Measurements from ENCODE around the gene AGO3.

Gene AGO3

GRCh38 chr1:35893051-35893879 lies 37.6 kb upstream of the AGO3 start:
- H3K36me3 ChIP-seq (ENCODE audit: control insufficient read depth, insufficient read depth, low read length), result peaks cover 15% of the 10 kb centered on the region
- H3K4me1 ChIP-seq (ENCODE audit: control insufficient read depth, insufficient read depth, low read length), result no peaks in the 10 kb centered on the region
- H3K27ac ChIP-seq (ENCODE audit: low read depth, low read length), result no peak overlapping the region
- H3K27me3 ChIP-seq (ENCODE audit: control insufficient read depth, insufficient read depth, low read length), result no peaks in the 10 kb centered on the region
- no peak overlapping the region for H3K4me3 ChIP-seq (ENCODE audit: low read length)
- no peak overlapping the region for H3K9ac ChIP-seq (ENCODE audit: low read length)

- Histone ChIP-seq H3K36me3 (ENCODE audit: control insufficient read depth, insufficient read depth, low read length) (peaks cover 15% of the 10 kb centered on the region), H3K4me1 (ENCODE audit: control insufficient read depth, insufficient read depth, low read length) (no peaks in the 10 kb centered on the region), H3K27ac (ENCODE audit: low read depth, low read length) (no peak overlapping the region), H3K4me3 (ENCODE audit: low read length) (no peak overlapping the region), H3K9ac (ENCODE audit: low read length) (no peak overlapping the region), H3K27me3 (ENCODE audit: control insufficient read depth, insufficient read depth, low read length) (no peaks in the 10 kb centered on the region)
Observed at GRCh38 chr1:35894183-35894582, 36.7 kb upstream of the AGO3 start.

GRCh38 chr1:35894656-35895055 lies 36.2 kb upstream of the AGO3 start:
- no peak overlapping the region for H3K4me3 ChIP-seq (ENCODE audit: low read length)
- H3K27me3 ChIP-seq (ENCODE audit: control insufficient read depth, insufficient read depth, low read length), result no peaks in the 10 kb centered on the region
- no peak overlapping the region for H3K9ac ChIP-seq (ENCODE audit: low read length)
- H3K27ac ChIP-seq (ENCODE audit: low read depth, low read length), result no peak overlapping the region
- no peaks in the 10 kb centered on the region for H3K4me1 ChIP-seq (ENCODE audit: control insufficient read depth, insufficient read depth, low read length)
- H3K36me3 ChIP-seq (ENCODE audit: control insufficient read depth, insufficient read depth, low read length), result peaks cover 15% of the 10 kb centered on the region

GRCh38 chr1:35899941-35900340 lies 31.0 kb upstream of the AGO3 start:
- Histone ChIP-seq H3K9ac (ENCODE audit: low read length) (no peak overlapping the region), H3K36me3 (ENCODE audit: control insufficient read depth, insufficient read depth, low read length) (peaks cover 15% of the 10 kb centered on the region), H3K4me3 (ENCODE audit: low read length) (no peak overlapping the region), H3K4me1 (ENCODE audit: control insufficient read depth, insufficient read depth, low read length) (no peaks in the 10 kb centered on the region), H3K27ac (ENCODE audit: low read depth, low read length) (no peak overlapping the region), H3K27me3 (ENCODE audit: control insufficient read depth, insufficient read depth, low read length) (no peaks in the 10 kb centered on the region)

- Histone ChIP-seq H3K4me1 (ENCODE audit: control insufficient read depth, insufficient read depth, low read length) (no peaks in the 10 kb centered on the region), H3K27me3 (ENCODE audit: control insufficient read depth, insufficient read depth, low read length) (no peaks in the 10 kb centered on the region), H3K4me3 (ENCODE audit: low read length) (no peak overlapping the region), H3K9ac (ENCODE audit: low read length) (no peak overlapping the region), H3K27ac (ENCODE audit: low read depth, low read length) (no peak overlapping the region), H3K36me3 (ENCODE audit: control insufficient read depth, insufficient read depth, low read length) (peaks cover 12% of the 10 kb centered on the region)
Observed at GRCh38 chr1:35901235-35901634, 29.7 kb upstream of the AGO3 start.

- Histone ChIP-seq H3K9ac (ENCODE audit: low read length) (no peak overlapping the region), H3K4me3 (ENCODE audit: low read length) (no peak overlapping the region), H3K27me3 (ENCODE audit: control insufficient read depth, insufficient read depth, low read length) (no peaks in the 10 kb centered on the region), H3K4me1 (ENCODE audit: control insufficient read depth, insufficient read depth, low read length) (no peaks in the 10 kb centered on the region), H3K27ac (ENCODE audit: low read depth, low read length) (no peak overlapping the region), H3K36me3 (ENCODE audit: control insufficient read depth, insufficient read depth, low read length) (peaks cover 20% of the 10 kb centered on the region)
Observed at GRCh38 chr1:35902671-35903070, 28.2 kb upstream of the AGO3 start.

- H3K4me3 ChIP-seq (ENCODE audit: low read length), result no peak overlapping the region
- H3K27me3 ChIP-seq (ENCODE audit: control insufficient read depth, insufficient read depth, low read length), result no peaks in the 10 kb centered on the region
- H3K36me3 ChIP-seq (ENCODE audit: control insufficient read depth, insufficient read depth, low read length), result peaks cover 46% of the 10 kb centered on the region
Observed at GRCh38 chr1:35914717-35915116, 16.2 kb upstream of the AGO3 start.

GRCh38 chr1:35915693-35916092 lies 15.2 kb upstream of the AGO3 start:
- H3K4me3 ChIP-seq (ENCODE audit: low read length), result no peak overlapping the region
- no peaks in the 10 kb centered on the region for H3K27me3 ChIP-seq (ENCODE audit: control insufficient read depth, insufficient read depth, low read length)
- H3K9ac ChIP-seq (ENCODE audit: low read length), result no peak overlapping the region
- no peak overlapping the region for H3K27ac ChIP-seq (ENCODE audit: low read depth, low read length)
- peaks cover 47% of the 10 kb centered on the region for H3K36me3 ChIP-seq (ENCODE audit: control insufficient read depth, insufficient read depth, low read length)
- no peaks in the 10 kb centered on the region for H3K4me1 ChIP-seq (ENCODE audit: control insufficient read depth, insufficient read depth, low read length)

More at GRCh38 chr1:35914717-35915116, 16.2 kb upstream of the AGO3 start:
- no peaks in the 10 kb centered on the region for H3K4me1 ChIP-seq (ENCODE audit: control insufficient read depth, insufficient read depth, low read length)
- H3K27ac ChIP-seq (ENCODE audit: low read depth, low read length), result no peak overlapping the region
- H3K9ac ChIP-seq (ENCODE audit: low read length), result no peak overlapping the region

- Histone ChIP-seq H3K4me1 (ENCODE audit: control insufficient read depth, insufficient read depth, low read length) (no peaks in the 10 kb centered on the region), H3K27ac (ENCODE audit: low read depth, low read length) (no peak overlapping the region), H3K36me3 (ENCODE audit: control insufficient read depth, insufficient read depth, low read length) (peaks cover 14% of the 10 kb centered on the region), H3K9ac (ENCODE audit: low read length) (no peak overlapping the region), H3K4me3 (ENCODE audit: low read length) (no peak overlapping the region), H3K27me3 (ENCODE audit: control insufficient read depth, insufficient read depth, low read length) (no peaks in the 10 kb centered on the region)
Observed at GRCh38 chr1:35923791-35924221, 7.1 kb upstream of the AGO3 start.

GRCh38 chr1:35924838-35925237 lies 6.1 kb upstream of the AGO3 start:
- Histone ChIP-seq H3K27me3 (ENCODE audit: control insufficient read depth, insufficient read depth, low read length) (no peaks in the 10 kb centered on the region), H3K4me3 (ENCODE audit: low read length) (no peak overlapping the region), H3K36me3 (ENCODE audit: control insufficient read depth, insufficient read depth, low read length) (peaks cover 7% of the 10 kb centered on the region), H3K9ac (ENCODE audit: low read length) (no peak overlapping the region), H3K4me1 (ENCODE audit: control insufficient read depth, insufficient read depth, low read length) (no peaks in the 10 kb centered on the region), H3K27ac (ENCODE audit: low read depth, low read length) (no peak overlapping the region)

GRCh38 chr1:35925741-35926140 lies 5.2 kb upstream of the AGO3 start:
- no peak overlapping the region for H3K27ac ChIP-seq (ENCODE audit: low read depth, low read length)
- H3K36me3 ChIP-seq (ENCODE audit: control insufficient read depth, insufficient read depth, low read length), result peaks cover 5% of the 10 kb centered on the region
- H3K4me3 ChIP-seq (ENCODE audit: low read length), result no peak overlapping the region
- no peaks in the 10 kb centered on the region for H3K4me1 ChIP-seq (ENCODE audit: control insufficient read depth, insufficient read depth, low read length)
- no peaks in the 10 kb centered on the region for H3K27me3 ChIP-seq (ENCODE audit: control insufficient read depth, insufficient read depth, low read length)
- no peak overlapping the region for H3K9ac ChIP-seq (ENCODE audit: low read length)

GRCh38 chr1:35927472-35927871 lies 3.4 kb upstream of the AGO3 start:
- Histone ChIP-seq H3K27me3 (ENCODE audit: control insufficient read depth, insufficient read depth, low read length) (no peaks in the 10 kb centered on the region), H3K27ac (ENCODE audit: low read depth, low read length) (no peak overlapping the region), H3K36me3 (ENCODE audit: control insufficient read depth, insufficient read depth, low read length) (no peaks in the 10 kb centered on the region), H3K4me3 (ENCODE audit: low read length) (no peak overlapping the region), H3K4me1 (ENCODE audit: control insufficient read depth, insufficient read depth, low read length) (peaks cover 3% of the 10 kb centered on the region), H3K9ac (ENCODE audit: low read length) (no peak overlapping the region)

Measured in rectal smooth muscle tissue (tissue), 1 donor.